Inferior parietal cortex (tissue), 1 donor: Measurements from ENCODE around the gene NMD3.

Experiments
- DNase-seq: peaks from one replicate; pipeline ENCODE4 v3.0.0-alpha.2; 2016; ENCODE audit errors: extremely low spot score

Gene NMD3

GRCh38 chr3:161231861-161232260 is 10.8 kb downstream of the NMD3 start:
- no peak for DNase-seq

GRCh38 chr3:161233557-161233956 is 12.4 kb downstream of the NMD3 start:
- DNase-seq, result no peak

DNA sequence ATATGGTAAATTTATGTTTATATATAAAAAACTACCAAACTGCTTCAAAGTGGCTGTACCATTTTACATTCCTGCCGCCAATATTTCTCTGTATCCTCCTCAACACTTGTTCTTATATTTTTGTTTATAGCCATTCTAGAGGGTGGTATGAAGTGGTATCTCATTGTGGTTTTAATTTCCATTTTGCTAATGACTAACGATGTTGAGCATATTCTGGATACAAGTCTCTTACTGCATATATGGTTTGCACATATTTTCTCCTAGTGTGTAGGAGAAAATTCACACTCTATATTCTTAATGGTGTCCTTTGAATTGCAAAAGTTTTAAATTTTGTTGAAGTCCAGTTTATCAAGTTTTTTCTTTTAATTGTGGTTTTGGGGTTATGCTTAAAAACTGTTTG is 15.1 kb downstream of the NMD3 start:
- no peak for DNase-seq

GRCh38 chr3:161239700-161240099 is 18.6 kb downstream of the NMD3 start:
- no peak for DNase-seq

GRCh38 chr3:161244538-161244937 is 23.4 kb downstream of the NMD3 start:
- no peak for DNase-seq

DNA sequence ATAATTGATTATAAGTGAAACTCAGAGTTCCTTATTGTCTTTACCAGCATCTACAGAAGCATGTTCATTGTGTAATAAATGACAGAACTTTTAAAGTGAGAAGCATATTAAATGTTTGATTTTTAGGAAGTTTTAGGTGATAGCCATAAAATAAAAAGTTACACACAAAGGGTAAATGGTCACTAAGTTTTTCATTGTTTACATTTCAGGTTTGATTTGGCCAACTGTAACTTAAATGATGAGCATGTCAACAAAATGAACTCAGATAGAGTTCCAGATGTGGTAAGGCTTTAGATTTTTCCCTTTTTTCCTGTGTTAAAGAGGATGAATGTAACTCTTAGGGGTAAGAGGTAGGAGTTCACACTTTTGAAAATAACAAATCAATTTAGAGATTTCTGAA is 25.9 kb downstream of the NMD3 start:
- no peak for DNase-seq

DNA sequence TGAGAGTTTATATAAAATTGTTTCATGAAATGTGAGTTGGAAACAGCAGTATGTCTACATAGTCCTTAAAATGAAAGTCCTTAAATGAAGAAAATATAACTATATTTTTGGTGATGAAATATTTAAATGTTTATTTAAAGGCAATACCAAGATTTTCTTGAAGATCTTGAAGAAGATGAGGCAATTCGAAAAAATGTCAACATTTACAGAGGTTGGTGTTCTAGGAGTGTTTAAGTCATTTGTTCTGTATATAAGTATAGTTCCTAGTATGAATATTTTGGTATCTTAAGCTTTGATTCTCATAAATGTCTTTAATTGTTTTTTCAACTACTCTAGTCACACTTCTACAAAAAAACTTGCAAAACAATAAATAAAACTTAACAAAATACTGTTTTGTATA is 29.0 kb downstream of the NMD3 start:
- no peak for DNase-seq

GRCh38 chr3:161251716-161252115 is 30.6 kb downstream of the NMD3 start:
- DNase-seq, result no peak

DNA sequence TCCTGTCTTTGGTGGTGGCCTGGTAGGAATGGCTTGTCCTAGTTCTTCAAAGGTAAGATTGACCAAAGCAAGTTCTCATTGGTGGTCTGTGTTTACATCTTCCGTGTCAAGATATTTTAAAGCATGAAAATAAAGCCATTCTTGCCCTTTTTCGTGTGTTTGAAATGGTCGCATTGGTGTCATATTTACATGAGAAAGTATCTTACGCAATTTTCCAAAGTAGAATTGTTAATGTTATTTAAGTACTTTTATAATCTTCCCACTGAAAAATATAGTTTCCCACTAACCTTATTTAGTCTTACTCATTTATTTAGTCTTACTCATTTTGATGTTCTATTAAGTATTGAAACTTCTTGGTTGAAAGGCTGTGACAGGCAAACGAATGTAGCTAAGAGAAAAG is 31.0 kb downstream of the NMD3 start:
- DNase-seq, result no peak

GRCh38 chr3:161253711-161254110 is 32.6 kb downstream of the NMD3 start:
- no peak for DNase-seq

GRCh38 chr3:161254861-161255260 is 33.8 kb downstream of the NMD3 start:
- no peak for DNase-seq

DNA sequence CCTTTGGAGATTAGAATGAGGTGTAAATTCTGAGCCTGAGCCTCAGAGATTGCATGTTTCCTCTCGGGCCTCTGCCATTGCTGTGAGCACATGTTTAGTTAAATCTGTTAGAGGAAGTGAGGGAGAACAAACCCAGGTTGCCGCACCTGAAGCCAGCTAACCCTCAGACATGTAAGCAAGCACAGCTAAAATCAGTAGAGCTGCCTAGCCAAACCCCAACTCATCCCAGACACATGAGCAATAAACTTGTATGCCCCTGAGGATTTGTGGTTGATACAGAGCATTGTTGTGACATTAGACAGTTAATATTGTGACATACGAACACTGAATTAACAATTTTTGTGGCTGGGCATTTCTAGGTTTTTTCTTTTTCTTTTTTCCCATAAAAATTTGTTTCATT is 41.9 kb downstream of the NMD3 start:
- no peak for DNase-seq

GRCh38 chr3:161264852-161265251 is 43.7 kb downstream of the NMD3 start:
- DNase-seq, result no peak

- DNase-seq, result no peak
Observed at GRCh38 chr3:161265916-161266571, 44.9 kb downstream of the NMD3 start.

- DNase-seq, result no peak
Observed at GRCh38 chr3:161266731-161267150, 45.6 kb downstream of the NMD3 start.

- DNase-seq, result no peak
Observed at GRCh38 chr3:161267646-161268045, 46.5 kb downstream of the NMD3 start.

DNA sequence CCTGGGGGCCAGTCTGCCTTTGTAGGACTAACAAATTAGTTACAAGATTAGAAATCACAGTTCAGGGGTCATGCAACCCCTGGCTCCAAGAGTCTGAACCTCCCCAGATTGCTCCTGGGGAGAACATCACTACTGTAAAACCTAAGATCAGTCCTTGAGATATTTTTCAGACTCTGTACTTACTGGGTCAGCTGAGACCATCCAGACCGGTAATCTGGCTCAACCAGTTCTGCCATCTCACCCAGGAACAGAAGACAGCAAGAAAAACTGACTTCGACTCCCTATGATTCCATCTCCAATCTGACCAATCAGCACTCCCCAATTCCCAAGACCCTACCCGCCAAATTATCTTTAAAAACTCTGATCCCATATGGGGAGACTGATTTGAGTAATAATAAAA is 47.5 kb downstream of the NMD3 start:
- DNase-seq, result no peak

- no peak for DNase-seq
Observed at GRCh38 chr3:161270991-161271390, 49.9 kb downstream of the NMD3 start.

DNA sequence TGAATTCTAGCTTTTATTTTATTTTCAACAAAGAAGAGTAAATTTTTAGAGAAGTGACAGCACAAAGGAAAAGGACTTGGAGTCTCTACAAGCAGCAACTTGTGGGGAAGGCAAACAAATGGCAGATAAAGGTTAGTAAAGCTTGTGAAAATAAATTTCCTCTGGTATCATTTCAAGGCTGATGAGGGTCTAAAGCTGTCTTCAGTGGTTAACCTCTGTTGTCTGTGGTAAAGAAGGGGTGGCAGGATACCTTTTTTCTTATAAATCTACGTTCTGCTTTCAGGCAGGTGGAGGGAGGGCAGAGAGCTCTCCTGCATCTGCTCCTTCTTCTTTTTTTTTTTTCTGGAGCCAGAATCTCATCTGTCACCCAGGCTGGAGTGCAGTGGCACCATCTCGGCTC is 50.5 kb downstream of the NMD3 start:
- no peak for DNase-seq

DNA sequence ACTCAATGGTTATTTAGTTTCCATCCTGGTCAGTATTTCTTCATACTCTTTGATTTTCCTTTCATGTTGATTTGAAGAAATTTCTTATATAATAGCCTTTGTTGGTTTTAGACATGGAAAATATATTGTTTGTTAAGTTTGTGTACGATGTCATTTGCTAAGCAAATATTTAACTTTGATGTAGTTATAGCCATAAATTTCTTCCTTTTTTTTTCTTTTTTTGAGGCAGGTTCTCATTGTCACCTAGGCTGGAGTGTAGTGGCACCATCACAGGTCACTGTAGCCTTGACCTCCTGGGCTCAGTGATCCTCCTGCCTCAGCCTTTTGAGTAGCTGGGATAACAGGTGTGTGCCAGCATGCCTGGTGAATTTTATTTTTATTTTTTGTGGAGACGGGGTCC is 51.4 kb downstream of the NMD3 start:
- no peak for DNase-seq

DNA sequence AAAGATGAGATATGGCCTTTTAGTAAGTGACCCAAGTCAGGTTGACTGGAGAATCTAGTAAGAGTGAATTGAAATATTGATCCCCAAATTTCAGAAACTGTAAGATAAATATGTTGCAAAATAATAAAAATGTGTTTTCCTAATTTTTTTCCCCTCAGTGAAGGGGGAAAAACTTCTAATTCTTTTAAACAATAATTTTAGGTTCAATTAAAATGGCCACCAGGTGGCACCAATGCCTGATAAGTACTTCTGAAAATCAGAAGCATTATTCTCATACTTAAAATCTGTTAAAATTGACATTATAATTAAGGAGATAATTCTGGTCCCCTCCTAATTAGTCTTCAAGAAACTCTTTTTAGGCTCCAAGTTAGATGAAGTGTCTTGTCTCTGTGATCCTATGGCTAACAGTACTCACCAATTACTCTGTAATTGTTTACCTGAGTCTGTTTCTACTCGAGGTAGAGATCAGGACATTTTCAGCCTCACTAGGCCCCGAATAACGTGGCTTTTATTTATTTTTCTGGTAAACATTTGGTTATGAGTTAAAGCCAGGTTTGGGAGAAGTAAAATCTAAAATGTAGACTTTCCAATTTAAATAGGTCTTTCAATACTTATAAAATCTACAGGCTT is 52.6 kb downstream of the NMD3 start:
- DNase-seq, result peak; percentile 78

DNA sequence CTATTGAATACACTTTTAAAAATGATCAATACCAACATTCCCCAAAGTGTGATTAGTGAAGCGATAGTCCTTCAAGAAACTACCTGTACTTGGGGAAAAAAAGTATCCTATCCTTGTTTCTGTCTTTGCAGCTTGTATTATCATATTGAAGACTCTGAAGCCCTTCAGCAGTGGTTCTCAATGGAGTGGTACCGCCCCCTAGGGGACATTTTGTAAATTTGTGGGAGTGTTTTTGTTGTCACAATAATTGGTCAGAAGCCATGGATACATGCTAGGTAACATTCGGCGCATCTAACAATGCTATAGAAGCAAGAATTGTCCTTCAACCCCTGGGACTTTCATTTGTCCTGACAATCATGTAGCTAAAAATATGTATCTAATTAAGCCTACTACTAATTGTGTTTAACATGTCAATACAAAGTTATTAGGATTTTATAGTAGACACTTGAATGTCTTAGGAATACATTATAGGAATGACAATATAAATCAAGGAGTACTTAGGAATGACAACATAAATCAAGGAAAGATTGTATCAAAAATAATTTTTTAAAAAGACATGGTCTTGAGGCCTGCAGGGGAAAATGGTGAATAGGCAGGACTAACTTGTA is 53.7 kb downstream of the NMD3 start:
- DNase-seq, result peak; percentile 48

- no peak for DNase-seq
Observed at GRCh38 chr3:161275919-161276318, 54.8 kb downstream of the NMD3 start.
